Measurements from ENCODE around the gene CYB5R2.

GRCh38 chr11:7655253-7656217 lies 17.8 kb downstream of the CYB5R2 start:
- no peak for TF ChIP-seq POLR2AphosphoS5 (IDR thresholded peaks at IDR 0.05)
- no peak for TF ChIP-seq CTCF (IDR thresholded peaks at IDR 0.05)
- no peak for TF ChIP-seq POLR2A (IDR thresholded peaks at IDR 0.05)

Data from breast epithelium (tissue), 3 donors.